Endothelial cell of umbilical vein (primary cell): Measurements from ENCODE around the gene PLEKHG5. TPM values are rescaled to one million over a fixed set of nuclear protein-coding genes. Genes with fewer than 3 reads are reported as not detected.

Source experiments
- BruUV-seq: library from RNA; stranded (reverse); fragments of 400-500 nt; replicated peaks from 2 replicates; lab custom pipeline; 2021; lab: Mats Ljungman, UMichigan
- CTCF ChIA-PET: fragments of 300-600, 350-600 bp; sonication (Branson Sonifier 250); formaldehyde crosslinking; loops from one replicate; lab custom pipeline; 2021; ENCODE audit warnings: antibody characterized with exemption, inconsistent platforms; lab: Charles Lee
- POLR2A ChIA-PET: fragments of 300-600, 350-600 bp; sonication (Branson Sonifier 250); formaldehyde crosslinking; loops from one replicate; lab custom pipeline; 2021; ENCODE audit warnings: antibody characterized with exemption, inconsistent platforms; lab: Charles Lee
- DNase-seq: peaks from one replicate; pipeline ENCODE4 v3.0.0-alpha.2; 2011; ENCODE audit warnings: low read depth, low spot score
- FAIRE-seq: peaks from 2 replicates; lab custom pipeline; 2011; peaks lifted over from hg19 to GRCh38; lab: Jason Lieb, UNC
- H2AFZ ChIP-seq: 2 replicates; pipeline ENCODE4 v1.6.0; 2012; ENCODE audit warnings: low read depth, low read length, control low read depth, inconsistent platforms
- H3K27ac ChIP-seq: 2 replicates; pipeline ENCODE4 v1.5.1; 2011; ENCODE audit warnings: low read depth, mild to moderate bottlenecking, control low read depth, low read length, moderate library complexity; ENCODE audit not compliant: insufficient read depth
- H3K27me3 ChIP-seq, 2 experiments: 2 replicates each; pipeline versions ENCODE4 v1.6.0 to v1.6.1; 2011; ENCODE audit warnings: low read length in 2 of 2, mixed read lengths in 1 of 2; ENCODE audit not compliant: control insufficient read depth in 2 of 2, insufficient read depth in 2 of 2
- H3K36me3 ChIP-seq, 2 experiments: 2 replicates in 1 of 2; 3 replicates in 1 of 2; pipeline ENCODE4 v1.5.1; 2011; ENCODE audit warnings: low read length in 2 of 2, mild to moderate bottlenecking in 1 of 2, moderate library complexity in 1 of 2; ENCODE audit not compliant: control insufficient read depth in 2 of 2, insufficient read depth in 2 of 2; ENCODE audit errors: extremely low read depth in 1 of 2
- H3K4me1 ChIP-seq: 3 replicates; pipeline ENCODE4 v1.5.1; 2011; ENCODE audit warnings: mild to moderate bottlenecking, low read length; ENCODE audit not compliant: control insufficient read depth, insufficient read depth; ENCODE audit errors: extremely low read depth
- H3K4me2 ChIP-seq: 2 replicates; pipeline ENCODE4 v1.6.1; 2011; ENCODE audit warnings: low read length, control low read depth, mixed read lengths; ENCODE audit not compliant: insufficient read depth
- H3K4me3 ChIP-seq, 3 experiments: fragments of 200-600 bp in 1 of 3; sonication (generic), shearing (Covaris generic) in 1 of 3; replicated peaks in 1 of 3; 2 replicates each; pipeline ENCODE4 v1.5.1; 2011 to 2016; ENCODE audit warnings: control low read depth in 3 of 3, low read length in 3 of 3, mild to moderate bottlenecking in 2 of 3, inconsistent platforms in 1 of 3, low read depth in 1 of 3, moderate library complexity in 1 of 3; ENCODE audit not compliant: insufficient read depth in 1 of 3
- H3K79me2 ChIP-seq: 2 replicates; pipeline ENCODE4 v1.6.0; 2012; ENCODE audit warnings: low read length, inconsistent platforms; ENCODE audit not compliant: control insufficient read depth, insufficient read depth
- H3K9ac ChIP-seq: replicated peaks from 2 replicates; pipeline ENCODE3; 2011; ENCODE audit warnings: low read length, control low read depth; ENCODE audit not compliant: insufficient read depth; ENCODE audit errors: extremely low read depth
- H3K9me1 ChIP-seq: replicated peaks from 3 replicates; pipeline ENCODE4 v1.6.0; 2011; ENCODE audit warnings: mild to moderate bottlenecking, low read length; ENCODE audit not compliant: control insufficient read depth, insufficient read depth; ENCODE audit errors: extremely low read depth
- H3K9me3 ChIP-seq: replicated peaks from 2 replicates; pipeline ENCODE4 v1.5.1; 2012; ENCODE audit warnings: low read length, inconsistent platforms; ENCODE audit not compliant: control insufficient read depth, insufficient read depth
- H4K20me1 ChIP-seq: replicated peaks from 2 replicates; pipeline ENCODE3; 2011; ENCODE audit warnings: mild to moderate bottlenecking, low read length; ENCODE audit not compliant: control insufficient read depth, insufficient read depth; ENCODE audit errors: extremely low read depth
- EZH2 ChIP-seq: IDR thresholded peaks from 2 replicates; pipeline ENCODE4 v1.6.1; 2012; ENCODE audit warnings: borderline replicate concordance, low read depth, mild to moderate bottlenecking, moderate library complexity, low read length, inconsistent platforms; ENCODE audit not compliant: severe bottlenecking
- FOS ChIP-seq: IDR thresholded peaks from 2 replicates; pipeline ENCODE4 v1.6.1; 2011; ENCODE audit warnings: mild to moderate bottlenecking, low read length, moderate library complexity, borderline replicate concordance; ENCODE audit not compliant: insufficient read depth
- GATA2 ChIP-seq: IDR thresholded peaks from 2 replicates; pipeline ENCODE4 v1.7.0; 2011; ENCODE audit warnings: low read depth, mild to moderate bottlenecking, moderate library complexity, mixed read lengths, low read length; ENCODE audit not compliant: insufficient read length, insufficient read depth
- JUN ChIP-seq: IDR thresholded peaks from 2 replicates; pipeline ENCODE4 v1.6.1; 2011; ENCODE audit warnings: borderline replicate concordance, low read depth; ENCODE audit not compliant: insufficient read length, insufficient read depth
- MYC ChIP-seq: IDR thresholded peaks from one replicate; pipeline ENCODE4 v1.6.1; 2011; ENCODE audit warnings: mild to moderate bottlenecking, low read depth, low read length
- POLR2A ChIP-seq: IDR thresholded peaks from 2 replicates; pipeline ENCODE4 v1.6.1; 2012; ENCODE audit warnings: low read depth, mild to moderate bottlenecking, control low read depth, low read length
- POLR2AphosphoS5 ChIP-seq: IDR thresholded peaks from 2 replicates; pipeline ENCODE4 v1.6.1; 2012; ENCODE audit warnings: low read depth, mild to moderate bottlenecking, control low read depth, low read length, moderate library complexity; ENCODE audit not compliant: insufficient read depth
- dilution Hi-C: fragments of 300-500 bp; cut with MboI; formaldehyde crosslinking; loops from one replicate; pipeline ENCODE4 v1.15.0; 2019; ENCODE audit warnings: low sequenced_read_pairs; ENCODE audit not compliant: extremely low pct_ligation_motif_present
- intact Hi-C: fragments of 100-400 bp; cut with micrococcal nuclease; formaldehyde crosslinking; loops from one replicate; pipeline ENCODE4 v1.10.0; 2022
- polyA plus RNA-seq, 4 experiments: library from polyadenylated mRNA; depleted of rRNA in 3 of 4; stranded (reverse) in 3 of 4; unstranded in 1 of 4; fragments of >200 nt; gene quantifications; 2 replicates each; pipeline versions ENCODE4 v1.2.1 to v1.2.3, GENCODE V29; 2011 to 2012; ENCODE audit warnings: missing spikeins in 1 of 4
- total RNA-seq: library from RNA; stranded (reverse); gene quantifications from 2 replicates; pipeline ENCODE4 v1.2.3, GENCODE V29; 2021
- TF ChIP-seq, protein P1 (sequence below), 2 donors: IDR thresholded peaks; 1 replicate in 1 of 2; 2 replicates in 1 of 2; pipeline ENCODE4 v1.5.1; 2011; ENCODE audit warnings: low read length in 2 of 2, mild to moderate bottlenecking in 2 of 2, moderate library complexity in 2 of 2, control low read depth in 1 of 2, inconsistent platforms in 1 of 2, low read depth in 1 of 2; ENCODE audit not compliant: insufficient read depth in 1 of 2; ENCODE audit errors: extremely low read depth in 1 of 2
- TF ChIP-seq, protein P2 (sequence below): IDR thresholded peaks from 2 replicates; pipeline ENCODE4 v1.6.1; 2011; ENCODE audit not compliant: insufficient read depth, insufficient read length

The PLEKHG5 gene
- total and polyA plus RNA-seq, 2 donors (not counting 3 experiments of a cell fraction or from before 2014, with no cell fraction given), result 30.6 to 56.9 TPM

DNA sequence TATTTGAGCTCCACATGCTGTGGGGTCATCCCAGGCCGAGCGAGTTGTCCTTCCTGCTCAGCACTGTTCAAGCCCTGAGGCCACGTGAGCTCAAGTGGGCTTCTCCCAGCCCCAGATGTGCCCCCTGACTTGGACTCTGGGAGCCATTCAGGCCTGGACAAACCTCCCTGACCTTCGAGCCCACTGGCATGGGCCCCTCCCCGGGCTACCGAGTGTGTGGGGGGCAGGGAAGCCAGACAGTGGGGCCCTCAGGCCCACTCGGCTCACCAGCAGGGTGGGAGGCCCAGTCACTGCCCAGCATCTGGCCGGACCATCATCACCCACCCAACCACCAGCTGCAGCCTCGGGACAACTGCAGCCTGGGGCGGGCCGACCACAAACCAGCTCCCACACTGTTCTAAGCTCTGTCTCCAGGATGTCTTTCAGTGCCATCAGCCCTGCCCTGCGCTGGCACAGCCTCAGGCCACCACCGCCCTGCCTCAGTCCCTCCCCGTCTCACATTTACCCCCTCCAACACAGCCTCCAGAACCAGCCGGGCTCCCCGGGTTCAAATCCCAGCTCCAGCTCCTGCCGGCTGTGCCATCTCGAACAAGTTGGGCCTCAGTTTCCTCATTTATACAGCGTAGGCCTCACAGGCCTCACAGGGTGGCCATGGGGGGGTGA, 20.9 kb upstream of the PLEKHG5 start:
- H4K20me1 ChIP-seq, result no peaks in the 10 kb centered on the region
- H3K4me3 ChIP-seq, result no peak overlapping the region
- no peak for TF ChIP-seq POLR2AphosphoS5
- TF ChIP-seq, protein P1, sequence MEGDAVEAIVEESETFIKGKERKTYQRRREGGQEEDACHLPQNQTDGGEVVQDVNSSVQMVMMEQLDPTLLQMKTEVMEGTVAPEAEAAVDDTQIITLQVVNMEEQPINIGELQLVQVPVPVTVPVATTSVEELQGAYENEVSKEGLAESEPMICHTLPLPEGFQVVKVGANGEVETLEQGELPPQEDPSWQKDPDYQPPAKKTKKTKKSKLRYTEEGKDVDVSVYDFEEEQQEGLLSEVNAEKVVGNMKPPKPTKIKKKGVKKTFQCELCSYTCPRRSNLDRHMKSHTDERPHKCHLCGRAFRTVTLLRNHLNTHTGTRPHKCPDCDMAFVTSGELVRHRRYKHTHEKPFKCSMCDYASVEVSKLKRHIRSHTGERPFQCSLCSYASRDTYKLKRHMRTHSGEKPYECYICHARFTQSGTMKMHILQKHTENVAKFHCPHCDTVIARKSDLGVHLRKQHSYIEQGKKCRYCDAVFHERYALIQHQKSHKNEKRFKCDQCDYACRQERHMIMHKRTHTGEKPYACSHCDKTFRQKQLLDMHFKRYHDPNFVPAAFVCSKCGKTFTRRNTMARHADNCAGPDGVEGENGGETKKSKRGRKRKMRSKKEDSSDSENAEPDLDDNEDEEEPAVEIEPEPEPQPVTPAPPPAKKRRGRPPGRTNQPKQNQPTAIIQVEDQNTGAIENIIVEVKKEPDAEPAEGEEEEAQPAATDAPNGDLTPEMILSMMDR (IDR thresholded peaks at IDR 0.05; ENCODE audit: extremely low read depth in 1 of 2, insufficient read depth in 1 of 2, low read depth in 1 of 2, low read length in 2 of 2), result no peak
- TF ChIP-seq, protein P2, sequence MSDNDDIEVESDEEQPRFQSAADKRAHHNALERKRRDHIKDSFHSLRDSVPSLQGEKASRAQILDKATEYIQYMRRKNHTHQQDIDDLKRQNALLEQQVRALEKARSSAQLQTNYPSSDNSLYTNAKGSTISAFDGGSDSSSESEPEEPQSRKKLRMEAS, result no peak
- no peak for TF ChIP-seq JUN
- no peak for TF ChIP-seq EZH2
- TF ChIP-seq MYC, result no peak
- TF ChIP-seq FOS, result no peak
- no peak for TF ChIP-seq GATA2
- no peak for TF ChIP-seq POLR2A
- H3K27me3 ChIP-seq, result no peaks in the 10 kb centered on the region
- intact Hi-C loops, result no loop called here
- ChIA-PET POLR2A (no interaction called here), CTCF (interaction anchor here (0.7 to 4.5 kb wide), 2 partner anchors 11 to 21 kb away, joined by 3 to 32 read pairs; partner anchors contain the start of gene PLEKHG5)
- H3K4me2 ChIP-seq, result no peak overlapping the region
- H3K27ac ChIP-seq, result no peak overlapping the region
- dilution Hi-C loops, result no loop called here
- no peaks in the 10 kb centered on the region for H3K36me3 ChIP-seq
- no peak overlapping the region for H2AFZ ChIP-seq
- no peaks in the 10 kb centered on the region for H3K4me1 ChIP-seq
- H3K9ac ChIP-seq, result no peak overlapping the region
- H3K79me2 ChIP-seq, result no peaks in the 10 kb centered on the region
- BruUV-seq, result no TSS peak
- FAIRE-seq (no peak), DNase-seq (no peak)
- no peaks in the 10 kb centered on the region for H3K9me3 ChIP-seq
- no peaks in the 10 kb centered on the region for H3K9me1 ChIP-seq
